CD14-positive monocyte (primary cell): ENCODE results near the gene RMI2. TPM values are rescaled to one million over a fixed set of nuclear protein-coding genes. Genes with fewer than 3 reads are reported as not detected.

Experiments
- DNase-seq, 3 donors: peaks; one replicate each; pipeline ENCODE4 v3.0.0-alpha.2; 2011 to 2022
- H2AFZ ChIP-seq: 2 replicates; pipeline ENCODE4 v1.6.0; 2012; ENCODE audit warnings: mild to moderate bottlenecking, low read depth, low read length, inconsistent platforms; ENCODE audit not compliant: insufficient read depth, poor library complexity, severe bottlenecking
- H3K27ac ChIP-seq, 2 donors: 1 replicate in 1 of 2; 2 replicates in 1 of 2; pipeline ENCODE4 v1.5.1; 2012 to 2013; ENCODE audit warnings: low read length in 2 of 2, control low read depth in 1 of 2, inconsistent platforms in 1 of 2, low read depth in 1 of 2, mild to moderate bottlenecking in 1 of 2
- H3K27me3 ChIP-seq, 2 donors: one replicate each; pipeline versions ENCODE4 v1.6.0 to v1.6.1; 2011 to 2013; ENCODE audit warnings: low read length in 2 of 2; ENCODE audit not compliant: control insufficient read depth in 2 of 2, insufficient read depth in 2 of 2
- H3K36me3 ChIP-seq, 2 donors: replicated peaks in 1 of 2; 1 replicate in 1 of 2; 2 replicates in 1 of 2; pipeline versions ENCODE4 v1.5.1 to v1.6.1; 2012 to 2013; ENCODE audit warnings: low read length in 2 of 2, control low read depth in 1 of 2, inconsistent platforms in 1 of 2, mild to moderate bottlenecking in 1 of 2; ENCODE audit not compliant: insufficient read depth in 2 of 2, control insufficient read depth in 1 of 2
- H3K4me1 ChIP-seq, 2 donors: 1 replicate in 1 of 2; 2 replicates in 1 of 2; pipeline versions ENCODE4 v1.5.1 to v1.6.1; 2012 to 2013; ENCODE audit warnings: low read length in 2 of 2, control low read depth in 1 of 2, inconsistent platforms in 1 of 2, mild to moderate bottlenecking in 1 of 2, moderate library complexity in 1 of 2; ENCODE audit not compliant: insufficient read depth in 2 of 2, control insufficient read depth in 1 of 2
- H3K4me2 ChIP-seq: replicated peaks from 2 replicates; pipeline ENCODE3; 2012; ENCODE audit warnings: low read length, moderate library complexity, mild to moderate bottlenecking; ENCODE audit not compliant: poor library complexity, severe bottlenecking; ENCODE audit errors: extremely low read depth
- H3K4me3 ChIP-seq, 3 experiments: fragments of 200-600 bp in 1 of 3; sonication (generic) in 1 of 3; replicated peaks in 1 of 3; 1 replicate in 2 of 3; 2 replicates in 1 of 3; pipeline ENCODE4 v1.5.1; 2011 to 2013; ENCODE audit warnings: low read length in 3 of 3, mild to moderate bottlenecking in 3 of 3, control low read depth in 2 of 3, low read depth in 2 of 3, inconsistent platforms in 1 of 3, moderate library complexity in 1 of 3
- H3K79me2 ChIP-seq: 2 replicates; pipeline ENCODE4 v1.6.0; 2012; ENCODE audit warnings: mild to moderate bottlenecking, control low read depth, inconsistent platforms, low read length, moderate library complexity; ENCODE audit not compliant: insufficient read depth
- H3K9ac ChIP-seq: 2 replicates; pipeline ENCODE4 v1.6.0; 2017; ENCODE audit warnings: low read length, mild to moderate bottlenecking; ENCODE audit not compliant: insufficient read depth, poor library complexity, severe bottlenecking
- H3K9me3 ChIP-seq, 2 donors: replicated peaks in 1 of 2; 1 replicate in 1 of 2; 2 replicates in 1 of 2; pipeline versions ENCODE4 v1.5.1 to v1.6.1; 2012 to 2013; ENCODE audit warnings: low read length in 2 of 2, control low read depth in 1 of 2; ENCODE audit not compliant: control insufficient read depth in 1 of 2, insufficient read depth in 1 of 2
- H4K20me1 ChIP-seq: 2 replicates; pipeline ENCODE4 v1.6.0; 2012; ENCODE audit warnings: mild to moderate bottlenecking, low read length, control low read depth, moderate library complexity; ENCODE audit not compliant: insufficient read depth
- H3K27ac Mint-ChIP-seq, 7 donors: one replicate each; pipeline ENCODE4 v1.8.0; 2020; ENCODE audit warnings: mild to moderate bottlenecking in 7 of 7, mixed read lengths in 7 of 7, moderate library complexity in 6 of 7, inconsistent platforms in 2 of 7
- H3K27me3 Mint-ChIP-seq, 3 donors: one replicate each; pipeline ENCODE4 v1.8.0; 2021 to 2022; ENCODE audit warnings: low read depth in 3 of 3, mild to moderate bottlenecking in 3 of 3, mixed read lengths in 3 of 3, moderate library complexity in 3 of 3, inconsistent platforms in 1 of 3
- H3K36me3 Mint-ChIP-seq, 2 donors: one replicate each; pipeline ENCODE4 v1.8.0; 2020; ENCODE audit warnings: mixed read lengths in 2 of 2, inconsistent platforms in 1 of 2, mild to moderate bottlenecking in 1 of 2
- H3K4me1 Mint-ChIP-seq: one replicate; pipeline ENCODE4 v1.8.0; 2020; ENCODE audit warnings: mild to moderate bottlenecking, mixed read lengths
- H3K4me3 Mint-ChIP-seq, 2 donors: one replicate each; pipeline ENCODE4 v1.8.0; 2020; ENCODE audit warnings: mild to moderate bottlenecking in 2 of 2, mixed read lengths in 2 of 2, moderate library complexity in 1 of 2
- H3K9me3 Mint-ChIP-seq, 7 donors: one replicate each; pipeline ENCODE4 v1.8.0; 2020 to 2022; ENCODE audit warnings: mixed read lengths in 7 of 7, mild to moderate bottlenecking in 6 of 7, moderate library complexity in 6 of 7, inconsistent platforms in 2 of 7
- CTCF ChIP-seq: fragments of 200-600 bp; IDR thresholded peaks from one replicate; pipeline ENCODE4 v1.8.0; 2022; ENCODE audit warnings: antibody characterized with exemption, mild to moderate bottlenecking
- WGBS: methylation state at CpG from one replicate; pipeline ENCODE4 v1.1.5; 2013; ENCODE audit warnings: missing lambda C conversion rate; ENCODE audit not compliant: insufficient coverage; 5-methylcytosine and 5-hydroxymethylcytosine counted together
- intact Hi-C, 2 donors: fragments of 100-400 bp; cut with micrococcal nuclease; formaldehyde crosslinking; loops; one replicate each; pipeline versions ENCODE4 v1.15.0 to v1.15.1; 2023
- polyA plus RNA-seq, 3 donors: library from polyadenylated mRNA; depleted of rRNA in 1 of 3; unstranded in 2 of 3; stranded (reverse) in 1 of 3; fragments of 300-500 nt in 2 of 3; fragments of >200 nt in 1 of 3; fragmentation: Illumina TruSeq in 2 of 3; gene quantifications; 1 replicate in 2 of 3; 2 replicates in 1 of 3; pipeline ENCODE4 v1.2.3, GENCODE V29; 2012 to 2021

Gene RMI2
- polyA plus RNA-seq, 3 donors = 0.17 to 0.24 (median 0.23) TPM

DNA sequence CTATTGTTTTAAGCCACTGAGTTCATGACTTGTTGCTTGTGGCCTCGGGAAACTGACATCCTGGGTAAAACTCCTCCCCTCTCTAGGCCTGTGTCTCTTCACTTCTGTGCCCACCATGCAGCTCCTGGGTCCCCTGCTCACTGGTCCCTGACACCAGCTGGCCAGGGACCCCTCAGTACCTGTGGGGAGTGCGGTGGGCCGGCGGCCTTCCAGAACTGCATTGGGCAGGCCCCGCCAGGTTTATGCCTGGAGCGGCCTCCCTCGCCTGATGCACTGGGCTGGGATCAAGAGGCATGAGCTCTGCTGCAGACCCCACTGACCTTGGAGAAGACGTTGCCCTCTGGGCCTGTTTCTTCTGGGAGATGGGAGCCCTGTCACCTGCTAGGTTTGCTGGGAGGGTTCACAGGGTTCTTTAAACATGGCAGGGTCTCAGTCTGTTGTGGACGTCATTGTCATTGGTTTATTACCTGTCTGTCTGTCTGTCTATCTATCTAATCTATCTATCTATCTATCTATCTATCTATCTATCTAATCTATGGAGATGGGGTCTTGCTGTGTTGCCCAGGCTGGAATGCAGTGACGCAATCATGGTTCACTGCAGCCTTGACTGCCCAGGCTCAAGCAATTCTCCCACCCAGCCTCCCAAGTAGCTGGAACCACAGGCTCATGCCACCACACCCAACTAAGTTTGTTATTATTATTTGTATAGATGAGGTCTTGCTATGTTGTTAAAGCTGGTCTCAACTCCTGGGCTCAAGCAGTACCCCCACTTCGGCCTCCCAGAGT is 21.5 kb upstream of the RMI2 start:
- H3K4me3 Mint-ChIP-seq = no peak overlapping the region
- H3K4me1 Mint-ChIP-seq = peaks cover 37% of the 10 kb centered on the region
- WGBS = 95% methylated on average over 5 of the region's 11 CpGs

More for the DNA sequence above, 21.5 kb upstream of the RMI2 start:
- no peak overlapping the region for H3K27ac Mint-ChIP-seq
- intact Hi-C loops = no loop called here
- no peak for TF ChIP-seq CTCF
- no peaks in the 10 kb centered on the region for H3K27me3 ChIP-seq
- H3K4me1 ChIP-seq = peaks cover 30 to 38% of the 10 kb centered on the region in 2 donors
- H3K9me3 ChIP-seq = no peaks in the 10 kb centered on the region
- H3K4me2 ChIP-seq = no peak overlapping the region
- no peaks in the 10 kb centered on the region for H3K79me2 ChIP-seq
- no peaks in the 10 kb centered on the region for H4K20me1 ChIP-seq
- H3K36me3 Mint-ChIP-seq = peaks cover 5 to 13% of the 10 kb centered on the region in 2 donors
- no peaks in the 10 kb centered on the region for H3K36me3 ChIP-seq
- peaks cover 8 to 41% (median 17%) of the 10 kb centered on the region in 3 donors for H3K27me3 Mint-ChIP-seq
- H3K9me3 Mint-ChIP-seq = peaks cover 0 to 6% (median 3%) of the 10 kb centered on the region in 7 donors
- H2AFZ ChIP-seq = no peak overlapping the region
- H3K9ac ChIP-seq = no peak overlapping the region
- no peak overlapping the region for H3K27ac ChIP-seq
- DNase-seq = no peak
- no peak overlapping the region for H3K4me3 ChIP-seq
